Right atrium auricular region (tissue), 2 donors: ENCODE data around the gene COG5. TPM values are rescaled to one million over a fixed set of nuclear protein-coding genes. Genes with fewer than 3 reads are reported as not detected.
A peak's percentile ranks its signal among the peaks of the same experiment; 100 is the strongest.

Experiments
- DNase-seq: peaks from one replicate; pipeline ENCODE4 v3.0.0-alpha.2; 2019; ENCODE audit warnings: low spot score
- H3K27ac ChIP-seq, 2 donors: fragments of 200-600 bp; sonication (generic); 1 replicate in 1 of 2; 2 replicates in 1 of 2; pipeline ENCODE4 v1.5.1; 2016 to 2019
- H3K27me3 ChIP-seq, 2 donors: fragments of 200-600 bp; sonication (generic); one replicate each; pipeline versions ENCODE4 v1.5.1 to v1.6.0; 2017 to 2019
- H3K36me3 ChIP-seq: fragments of 200-600 bp; sonication (generic); one replicate; pipeline ENCODE4 v1.5.1; 2016
- H3K4me1 ChIP-seq, 2 donors: fragments of 200-600 bp; sonication (generic); one replicate each; pipeline versions ENCODE4 v1.5.1 to v1.6.0; 2017 to 2019
- H3K4me3 ChIP-seq, 2 donors: fragments of 200-600 bp; sonication (generic); 1 replicate in 1 of 2; 2 replicates in 1 of 2; pipeline ENCODE4 v1.5.1; 2017 to 2019; ENCODE audit warnings: mild to moderate bottlenecking in 1 of 2, moderate library complexity in 1 of 2
- H3K9me3 ChIP-seq, 2 donors: fragments of 200-600 bp; sonication (generic); one replicate each; pipeline ENCODE4 v1.5.1; 2019
- total RNA-seq, 2 donors: library from RNA; depleted of rRNA; stranded (reverse); fragments of >200 nt; gene quantifications; one replicate each; pipeline ENCODE4 v1.1.0, GENCODE V29; 2016
- TF ChIP-seq, protein P1 (sequence below), 2 donors: fragments of 200-600 bp; sonication (generic); IDR thresholded peaks; one replicate each; pipeline ENCODE4 v1.5.1; 2019; ENCODE audit warnings: antibody characterized with exemption in 2 of 2

Gene COG5
- total RNA-seq, 2 donors from 2014 or later = 28.0 to 31.8 TPM

DNA sequence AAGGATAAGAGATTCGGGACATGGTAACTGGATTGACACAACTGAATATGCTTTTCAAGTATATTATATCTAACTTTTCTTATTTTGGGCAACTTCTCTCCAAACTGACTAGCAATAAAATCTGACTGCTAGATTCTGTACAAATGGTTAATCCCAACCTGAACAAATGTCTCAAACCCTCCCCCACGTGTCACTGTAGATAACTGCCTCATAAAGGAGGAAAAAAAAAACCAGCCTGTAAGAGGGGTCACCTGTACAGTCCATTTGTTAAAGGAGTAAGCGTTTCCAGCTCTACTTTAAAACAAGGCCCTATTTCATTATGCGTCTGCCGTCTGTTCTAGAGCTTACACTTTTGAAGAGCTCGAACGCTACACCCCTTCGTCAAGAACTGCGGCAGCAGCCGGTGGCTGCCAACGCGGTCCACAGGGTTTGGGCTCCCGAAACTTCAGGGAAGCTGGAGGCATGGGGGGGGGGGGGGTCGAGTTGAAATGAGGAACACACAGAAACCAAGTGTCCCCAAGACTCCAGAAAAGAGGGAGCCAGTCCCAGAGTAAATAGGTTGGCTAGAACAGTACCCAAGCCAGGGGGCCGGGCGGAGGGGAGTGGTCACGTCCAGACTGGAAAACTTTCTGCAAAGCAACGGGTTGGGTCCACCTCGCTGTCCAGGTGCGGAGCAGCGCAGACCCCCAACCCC is 492 bp downstream of the COG5 start:
- TF ChIP-seq, protein P1, sequence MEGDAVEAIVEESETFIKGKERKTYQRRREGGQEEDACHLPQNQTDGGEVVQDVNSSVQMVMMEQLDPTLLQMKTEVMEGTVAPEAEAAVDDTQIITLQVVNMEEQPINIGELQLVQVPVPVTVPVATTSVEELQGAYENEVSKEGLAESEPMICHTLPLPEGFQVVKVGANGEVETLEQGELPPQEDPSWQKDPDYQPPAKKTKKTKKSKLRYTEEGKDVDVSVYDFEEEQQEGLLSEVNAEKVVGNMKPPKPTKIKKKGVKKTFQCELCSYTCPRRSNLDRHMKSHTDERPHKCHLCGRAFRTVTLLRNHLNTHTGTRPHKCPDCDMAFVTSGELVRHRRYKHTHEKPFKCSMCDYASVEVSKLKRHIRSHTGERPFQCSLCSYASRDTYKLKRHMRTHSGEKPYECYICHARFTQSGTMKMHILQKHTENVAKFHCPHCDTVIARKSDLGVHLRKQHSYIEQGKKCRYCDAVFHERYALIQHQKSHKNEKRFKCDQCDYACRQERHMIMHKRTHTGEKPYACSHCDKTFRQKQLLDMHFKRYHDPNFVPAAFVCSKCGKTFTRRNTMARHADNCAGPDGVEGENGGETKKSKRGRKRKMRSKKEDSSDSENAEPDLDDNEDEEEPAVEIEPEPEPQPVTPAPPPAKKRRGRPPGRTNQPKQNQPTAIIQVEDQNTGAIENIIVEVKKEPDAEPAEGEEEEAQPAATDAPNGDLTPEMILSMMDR (IDR thresholded peaks at IDR 0.05) = no peak
- peak overlapping the region; percentile 92 to 94 for H3K4me3 ChIP-seq
- H3K9me3 ChIP-seq = no peaks in the 10 kb centered on the region
- no peaks in the 10 kb centered on the region for H3K27me3 ChIP-seq
- DNase-seq = peak; percentile 65
- H3K36me3 ChIP-seq = no peaks in the 10 kb centered on the region
- H3K27ac ChIP-seq = peak overlapping the region; percentile 96 to 99
- peaks cover 0 to 42% of the 10 kb centered on the region in 2 donors for H3K4me1 ChIP-seq

DNA sequence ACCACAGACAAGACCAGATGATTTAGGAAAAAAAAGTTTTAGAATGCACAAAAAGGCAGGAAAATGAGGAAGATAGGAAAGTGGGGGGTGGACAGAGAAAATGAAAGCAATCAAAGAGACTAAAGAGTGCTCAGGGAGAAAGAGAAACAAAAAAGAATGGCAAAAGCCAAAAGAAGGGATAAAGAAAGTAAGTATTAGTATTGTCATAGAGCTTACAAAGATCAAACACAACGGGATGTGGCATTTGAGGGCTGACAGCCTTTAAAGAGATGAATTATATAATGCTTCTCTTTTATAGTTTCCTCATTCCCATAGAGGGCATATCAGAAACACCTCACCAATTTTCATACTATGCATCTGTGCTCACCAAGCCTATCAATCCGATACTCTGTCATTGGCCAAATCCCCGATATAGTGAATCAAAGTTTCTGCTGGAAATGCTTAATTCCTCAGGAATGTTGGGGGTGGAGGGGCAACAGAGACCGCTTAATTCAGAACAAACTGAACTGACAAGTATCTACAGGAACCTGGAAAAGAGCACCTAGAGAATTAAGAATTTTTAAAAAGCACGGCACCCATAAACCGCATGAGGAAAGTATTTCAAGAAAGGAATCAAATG is 2.7 kb downstream of the COG5 start:
- H3K27me3 ChIP-seq = no peaks in the 10 kb centered on the region
- peaks cover 10% of the 10 kb centered on the region for H3K36me3 ChIP-seq
- H3K27ac ChIP-seq = no peak overlapping the region
- H3K4me1 ChIP-seq = peaks cover 0 to 42% of the 10 kb centered on the region in 2 donors
- DNase-seq = no peak
- H3K9me3 ChIP-seq = no peaks in the 10 kb centered on the region
- TF ChIP-seq, protein P1 (IDR thresholded peaks at IDR 0.05) = no peak
- no peak overlapping the region for H3K4me3 ChIP-seq

DNA sequence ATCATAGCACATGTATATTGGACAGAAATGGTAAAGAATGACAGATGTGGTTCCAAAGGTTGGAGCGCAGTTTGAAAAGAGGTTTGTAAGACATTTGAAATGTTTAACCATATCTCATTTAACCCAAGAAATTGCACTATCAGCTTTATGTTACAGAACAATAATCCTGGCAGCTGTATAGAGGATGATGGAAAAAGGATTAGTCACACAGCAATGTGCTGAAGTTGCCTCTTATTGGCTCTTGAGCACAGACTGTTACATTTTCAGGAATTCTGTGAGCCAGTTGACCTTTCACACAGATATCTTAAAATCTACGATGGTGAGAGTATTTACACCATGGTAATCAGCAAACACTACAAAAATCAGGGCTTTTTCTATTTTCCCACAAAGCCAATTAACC is 3.9 kb downstream of the COG5 start:
- H3K4me3 ChIP-seq = no peak overlapping the region
- peaks cover 10% of the 10 kb centered on the region for H3K36me3 ChIP-seq
- H3K27ac ChIP-seq = no peak overlapping the region
- no peaks in the 10 kb centered on the region for H3K27me3 ChIP-seq
- peaks cover 0 to 37% of the 10 kb centered on the region in 2 donors for H3K4me1 ChIP-seq
- H3K9me3 ChIP-seq = no peaks in the 10 kb centered on the region
- no peak for DNase-seq
- TF ChIP-seq, protein P1 (IDR thresholded peaks at IDR 0.05) = no peak

DNA sequence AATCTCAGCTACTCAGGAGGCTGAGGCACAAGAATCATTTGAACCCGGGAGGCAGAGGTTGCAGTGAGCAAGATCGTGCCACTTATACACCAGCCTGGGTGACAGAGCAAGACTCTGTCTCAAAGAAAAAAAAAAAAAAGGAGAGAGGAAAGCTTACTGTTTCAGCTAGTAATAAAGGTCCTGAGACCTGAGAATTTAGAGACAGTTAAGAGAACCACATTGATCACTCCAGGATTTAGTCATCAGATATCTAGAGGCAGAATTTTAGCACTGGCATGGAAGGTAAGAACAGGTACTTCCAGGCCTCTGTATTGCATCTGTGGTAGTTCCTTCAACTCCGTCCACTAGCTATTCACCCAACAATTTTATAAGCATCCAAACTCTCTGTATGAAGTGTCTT is 7.8 kb downstream of the COG5 start:
- no peak for DNase-seq
- H3K9me3 ChIP-seq = no peaks in the 10 kb centered on the region
- peaks cover 10% of the 10 kb centered on the region for H3K36me3 ChIP-seq
- H3K27me3 ChIP-seq = no peaks in the 10 kb centered on the region
- no peak overlapping the region for H3K4me3 ChIP-seq
- no peak overlapping the region for H3K27ac ChIP-seq
- peaks cover 0 to 10% of the 10 kb centered on the region in 2 donors for H3K4me1 ChIP-seq
- TF ChIP-seq, protein P1 (IDR thresholded peaks at IDR 0.05) = no peak

DNA sequence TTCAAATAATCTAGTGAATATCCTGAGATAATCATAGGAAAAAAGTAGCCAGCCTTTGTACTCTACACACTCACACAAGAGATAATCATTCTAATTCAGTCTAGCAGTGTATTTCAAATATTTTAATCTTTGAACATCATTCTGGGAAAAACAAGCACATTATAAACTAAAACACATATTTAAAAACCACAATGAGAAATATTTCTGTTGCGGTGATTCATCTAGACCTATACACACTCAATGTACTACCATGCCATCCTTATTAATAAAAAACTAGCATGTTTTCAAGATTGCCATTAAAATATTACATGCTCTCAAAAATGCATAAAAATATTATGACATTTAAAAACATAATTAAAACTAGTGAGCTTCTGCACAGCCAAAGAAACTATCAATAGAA is 11.8 kb downstream of the COG5 start:
- TF ChIP-seq, protein P1 (IDR thresholded peaks at IDR 0.05) = no peak
- Histone ChIP-seq H3K36me3 (peaks cover 9% of the 10 kb centered on the region), H3K27me3 (no peaks in the 10 kb centered on the region), H3K27ac (no peak overlapping the region), H3K9me3 (no peaks in the 10 kb centered on the region), H3K4me3 (no peak overlapping the region), H3K4me1 (no peaks in the 10 kb centered on the region)
- DNase-seq = no peak
